GM12878 (cell line): ENCODE measurements around the gene NUDT22.

Experiments used
- CHD2 ChIP-seq: IDR thresholded peaks from 2 replicates; pipeline ENCODE4 v1.6.1; 2011; ENCODE audit warnings: low read depth, low read length, improper control_type of control experiment, borderline replicate concordance
- CTCF ChIP-seq, 3 experiments: IDR thresholded peaks in 2 of 3; conservative IDR thresholded peaks in 1 of 3; 2 replicates each; pipeline ENCODE4 v1.5.1; 2011; ENCODE audit warnings: low read depth in 3 of 3, low read length in 3 of 3, mild to moderate bottlenecking in 3 of 3, control low read depth in 2 of 3, moderate library complexity in 2 of 3, inconsistent platforms in 1 of 3, mixed read lengths in 1 of 3; ENCODE audit not compliant: control insufficient read depth in 2 of 3, insufficient read depth in 1 of 3; ENCODE audit errors: extremely low read depth in 1 of 3
- HDGF ChIP-seq: fragments of 450-650 bp; IDR thresholded peaks from 2 replicates; pipeline ENCODE4 v1.6.1; 2016; ENCODE audit warnings: antibody characterized with exemption
- NR2C1 ChIP-seq: fragments of 450-650 bp; IDR thresholded peaks from 2 replicates; pipeline ENCODE4 v1.6.1; 2017; ENCODE audit warnings: antibody characterized with exemption, mild to moderate bottlenecking, moderate library complexity
- POLR2AphosphoS5 ChIP-seq: IDR thresholded peaks from 2 replicates; pipeline ENCODE4 v1.6.1; 2011; ENCODE audit warnings: mild to moderate bottlenecking, low read length, inconsistent platforms
- POU2F2 ChIP-seq: IDR thresholded peaks from 3 replicates; pipeline ENCODE4 v1.6.1; 2011; ENCODE audit warnings: low read depth, mild to moderate bottlenecking, low read length, borderline replicate concordance
- SP1 ChIP-seq: IDR thresholded peaks from one replicate; pipeline ENCODE4 v1.6.1; 2011; ENCODE audit warnings: low read depth, low read length
- TF ChIP-seq, protein P1 (sequence below): IDR thresholded peaks from 2 replicates; pipeline ENCODE4 v1.6.1; 2012; ENCODE audit warnings: low read depth, low read length, improper control_type of control experiment
- TF ChIP-seq, protein P2 (sequence below): IDR thresholded peaks from 2 replicates; pipeline ENCODE4 v1.6.1; 2012; ENCODE audit warnings: mild to moderate bottlenecking, low read depth, low read length

DNA sequence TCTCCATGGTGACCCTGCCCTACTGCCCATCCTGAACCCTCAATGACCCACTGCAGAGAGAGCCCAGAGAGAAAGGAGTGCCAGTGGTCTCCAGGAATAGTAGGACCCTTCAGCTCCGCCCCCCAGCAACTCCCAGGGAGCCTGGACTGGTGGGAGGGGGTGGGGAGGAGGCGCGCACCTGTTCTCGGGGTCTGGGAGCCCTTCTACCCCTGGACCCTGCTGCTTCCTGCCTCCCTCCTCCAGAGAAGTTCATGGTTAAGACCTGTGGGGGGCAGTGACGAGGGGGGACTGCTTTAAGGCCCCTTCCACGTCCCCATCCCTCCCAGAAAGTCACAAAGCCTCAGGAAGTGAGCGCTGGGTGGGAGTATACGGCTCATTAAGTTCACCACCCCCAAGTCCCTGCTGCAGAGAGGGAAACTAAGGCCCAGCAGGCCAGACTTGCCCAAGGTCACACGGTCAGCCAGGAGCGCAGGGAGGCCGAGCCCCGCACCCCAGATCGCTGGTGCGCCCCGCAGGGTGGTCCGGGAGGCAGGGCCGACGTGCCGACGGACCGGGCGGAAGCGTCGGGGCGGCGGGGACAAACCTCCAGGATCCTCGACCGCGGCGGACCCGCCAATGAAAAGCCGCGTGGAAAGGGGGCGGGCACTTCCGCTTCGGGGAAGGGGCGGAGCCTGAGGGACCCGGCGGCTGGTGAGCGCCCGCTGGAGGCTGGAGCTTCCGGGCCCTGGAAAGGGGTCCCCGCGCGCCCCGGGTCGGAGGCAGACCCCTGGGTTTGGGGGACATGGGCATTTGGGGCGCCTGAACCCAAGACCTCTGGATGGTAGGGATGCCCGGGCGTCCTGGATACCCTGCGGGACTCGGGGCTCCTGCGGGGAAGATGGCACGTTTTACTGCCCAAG, at the start of gene NUDT22, which contains the start of gene TRPT1:
- TF ChIP-seq, protein P1, sequence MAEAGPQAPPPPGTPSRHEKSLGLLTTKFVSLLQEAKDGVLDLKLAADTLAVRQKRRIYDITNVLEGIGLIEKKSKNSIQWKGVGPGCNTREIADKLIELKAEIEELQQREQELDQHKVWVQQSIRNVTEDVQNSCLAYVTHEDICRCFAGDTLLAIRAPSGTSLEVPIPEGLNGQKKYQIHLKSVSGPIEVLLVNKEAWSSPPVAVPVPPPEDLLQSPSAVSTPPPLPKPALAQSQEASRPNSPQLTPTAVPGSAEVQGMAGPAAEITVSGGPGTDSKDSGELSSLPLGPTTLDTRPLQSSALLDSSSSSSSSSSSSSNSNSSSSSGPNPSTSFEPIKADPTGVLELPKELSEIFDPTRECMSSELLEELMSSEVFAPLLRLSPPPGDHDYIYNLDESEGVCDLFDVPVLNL: no peak
- peak; percentile 25 to 48 (median 36); a peak in 4 of 6 replicates for TF ChIP-seq CTCF (IDR thresholded peaks at IDR 0.05 in 2 of 3, conservative IDR thresholded peaks at IDR 0.05 in 1 of 3; ENCODE audit: control insufficient read depth in 2 of 3, extremely low read depth in 1 of 3, insufficient read depth in 1 of 3, low read depth in 3 of 3, low read length in 3 of 3)
- no peak; the same call in 1 of the 2 replicates for TF ChIP-seq CHD2
- TF ChIP-seq, protein P2, sequence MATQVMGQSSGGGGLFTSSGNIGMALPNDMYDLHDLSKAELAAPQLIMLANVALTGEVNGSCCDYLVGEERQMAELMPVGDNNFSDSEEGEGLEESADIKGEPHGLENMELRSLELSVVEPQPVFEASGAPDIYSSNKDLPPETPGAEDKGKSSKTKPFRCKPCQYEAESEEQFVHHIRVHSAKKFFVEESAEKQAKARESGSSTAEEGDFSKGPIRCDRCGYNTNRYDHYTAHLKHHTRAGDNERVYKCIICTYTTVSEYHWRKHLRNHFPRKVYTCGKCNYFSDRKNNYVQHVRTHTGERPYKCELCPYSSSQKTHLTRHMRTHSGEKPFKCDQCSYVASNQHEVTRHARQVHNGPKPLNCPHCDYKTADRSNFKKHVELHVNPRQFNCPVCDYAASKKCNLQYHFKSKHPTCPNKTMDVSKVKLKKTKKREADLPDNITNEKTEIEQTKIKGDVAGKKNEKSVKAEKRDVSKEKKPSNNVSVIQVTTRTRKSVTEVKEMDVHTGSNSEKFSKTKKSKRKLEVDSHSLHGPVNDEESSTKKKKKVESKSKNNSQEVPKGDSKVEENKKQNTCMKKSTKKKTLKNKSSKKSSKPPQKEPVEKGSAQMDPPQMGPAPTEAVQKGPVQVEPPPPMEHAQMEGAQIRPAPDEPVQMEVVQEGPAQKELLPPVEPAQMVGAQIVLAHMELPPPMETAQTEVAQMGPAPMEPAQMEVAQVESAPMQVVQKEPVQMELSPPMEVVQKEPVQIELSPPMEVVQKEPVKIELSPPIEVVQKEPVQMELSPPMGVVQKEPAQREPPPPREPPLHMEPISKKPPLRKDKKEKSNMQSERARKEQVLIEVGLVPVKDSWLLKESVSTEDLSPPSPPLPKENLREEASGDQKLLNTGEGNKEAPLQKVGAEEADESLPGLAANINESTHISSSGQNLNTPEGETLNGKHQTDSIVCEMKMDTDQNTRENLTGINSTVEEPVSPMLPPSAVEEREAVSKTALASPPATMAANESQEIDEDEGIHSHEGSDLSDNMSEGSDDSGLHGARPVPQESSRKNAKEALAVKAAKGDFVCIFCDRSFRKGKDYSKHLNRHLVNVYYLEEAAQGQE: no peak
- TF ChIP-seq POLR2AphosphoS5: peak; percentile 74
- TF ChIP-seq NR2C1: no peak
- TF ChIP-seq POU2F2: no peak; the same call in 2 of the 3 replicates
- peak; percentile 60 for TF ChIP-seq SP1
- no peak for TF ChIP-seq HDGF
